GM08714 (cell line): ENCODE measurements around the gene SH3BP5.

Experiments used
- H3K4me3 ChIP-seq: fragments of 200-500 bp; sonication (Bioruptor generic); 2 replicates; pipeline ENCODE4 v1.5.1; 2014; ENCODE audit warnings: mild to moderate bottlenecking, low read length, inconsistent platforms
- ZNF274 ChIP-seq: IDR thresholded peaks from 2 replicates; pipeline ENCODE4 v1.6.1; 2012; ENCODE audit warnings: mild to moderate bottlenecking, low read depth, low read length

Gene SH3BP5

GRCh38 chr3:15260531-15260930 lies 71.9 kb downstream of the SH3BP5 start:
- TF ChIP-seq ZNF274: no peak

GRCh38 chr3:15258720-15259119 lies 73.7 kb downstream of the SH3BP5 start:
- H3K4me3 ChIP-seq: no peak overlapping the region
- no peak for TF ChIP-seq ZNF274

More at GRCh38 chr3:15260531-15260930, 71.9 kb downstream of the SH3BP5 start:
- H3K4me3 ChIP-seq: no peak overlapping the region

- H3K4me3 ChIP-seq: no peak overlapping the region
- no peak for TF ChIP-seq ZNF274
These were observed 75.5 kb downstream of the SH3BP5 start for GRCh38 chr3:15256861-15257341.

- H3K4me3 ChIP-seq: no peak overlapping the region
- no peak for TF ChIP-seq ZNF274
These were observed 77.2 kb downstream of the SH3BP5 start for GRCh38 chr3:15255215-15255614.

- TF ChIP-seq ZNF274: no peak
- H3K4me3 ChIP-seq: no peak overlapping the region
These were observed 79.2 kb downstream of the SH3BP5 start for GRCh38 chr3:15253023-15253697.

- no peak for TF ChIP-seq ZNF274
- no peak overlapping the region for H3K4me3 ChIP-seq
These were observed 86.2 kb downstream of the SH3BP5 start for GRCh38 chr3:15246186-15246585.

GRCh38 chr3:15243822-15244482 lies 88.4 kb downstream of the SH3BP5 start:
- TF ChIP-seq ZNF274: no peak

GRCh38 chr3:15241341-15241740 lies 91.0 kb downstream of the SH3BP5 start:
- no peak for TF ChIP-seq ZNF274

More at GRCh38 chr3:15243822-15244482, 88.4 kb downstream of the SH3BP5 start:
- no peak overlapping the region for H3K4me3 ChIP-seq

GRCh38 chr3:15229262-15229661 lies 103.1 kb downstream of the SH3BP5 start:
- TF ChIP-seq ZNF274: no peak
- H3K4me3 ChIP-seq: no peak overlapping the region

More at GRCh38 chr3:15241341-15241740, 91.0 kb downstream of the SH3BP5 start:
- H3K4me3 ChIP-seq: no peak overlapping the region

- TF ChIP-seq ZNF274: no peak
- H3K4me3 ChIP-seq: no peak overlapping the region
These were observed 104.2 kb downstream of the SH3BP5 start for GRCh38 chr3:15228147-15228546.

GRCh38 chr3:15223685-15224572 lies 108.5 kb downstream of the SH3BP5 start:
- H3K4me3 ChIP-seq: no peak overlapping the region
- TF ChIP-seq ZNF274: no peak

GRCh38 chr3:15221574-15222217 lies 110.7 kb downstream of the SH3BP5 start:
- no peak overlapping the region for H3K4me3 ChIP-seq
- TF ChIP-seq ZNF274: no peak

GRCh38 chr3:15220661-15221060 lies 111.7 kb downstream of the SH3BP5 start:
- no peak overlapping the region for H3K4me3 ChIP-seq
- TF ChIP-seq ZNF274: no peak

GRCh38 chr3:15220056-15220455 lies 112.3 kb downstream of the SH3BP5 start:
- H3K4me3 ChIP-seq: no peak overlapping the region
- TF ChIP-seq ZNF274: no peak

- no peak for TF ChIP-seq ZNF274
- no peak overlapping the region for H3K4me3 ChIP-seq
These were observed 113.7 kb downstream of the SH3BP5 start for GRCh38 chr3:15218689-15219088.
